Activated CD4-positive, alpha-beta T cell treated with anti-CD3 and anti-CD28 coated beads, Interleukin-2, amount 10 ng/mL, durations not matched to agents 7 days and 5 days (primary cell): ENCODE data around the gene SNCA. TPM values are rescaled to one million over a fixed set of nuclear protein-coding genes. Genes with fewer than 3 reads are reported as not detected.

Source experiments
- CTCF ChIA-PET: fragments of 350-600 bp; sonication (Branson Sonifier 250); formaldehyde crosslinking; loops from one replicate; lab custom pipeline; 2021; ENCODE audit warnings: antibody characterized with exemption; lab: Charles Lee
- POLR2A ChIA-PET: fragments of 350-600 bp; sonication (Branson Sonifier 250); formaldehyde crosslinking; loops from one replicate; lab custom pipeline; 2021; ENCODE audit warnings: antibody characterized with exemption; lab: Charles Lee
- DNase-seq: peaks from one replicate; pipeline ENCODE4 v3.0.0-alpha.2; 2020
- H3K27ac Mint-ChIP-seq: one replicate; pipeline ENCODE4 v1.8.0; 2021; ENCODE audit warnings: mild to moderate bottlenecking, moderate library complexity, mixed read lengths
- H3K27me3 Mint-ChIP-seq: one replicate; pipeline ENCODE4 v1.8.0; 2021; ENCODE audit warnings: mixed read lengths
- H3K36me3 Mint-ChIP-seq: one replicate; pipeline ENCODE4 v1.8.0; 2021; ENCODE audit warnings: low read depth, mixed read lengths
- H3K4me1 Mint-ChIP-seq: one replicate; pipeline ENCODE4 v1.8.0; 2021; ENCODE audit warnings: mixed read lengths
- H3K4me3 Mint-ChIP-seq: one replicate; pipeline ENCODE4 v1.8.0; 2021; ENCODE audit warnings: mild to moderate bottlenecking, moderate library complexity, mixed read lengths
- H3K9me3 Mint-ChIP-seq: one replicate; pipeline ENCODE4 v1.8.0; 2021; ENCODE audit warnings: mixed read lengths
- total RNA-seq, 2 experiments: library from RNA; stranded (reverse); gene quantifications; one replicate each; pipeline ENCODE4 v1.2.3, GENCODE V29; 2021

The SNCA gene
- total RNA-seq, 2 experiments from 2014 or later = 4.6 to 4.7 TPM

- CTCF ChIA-PET = no interaction called here
- Mint-ChIP-seq H3K4me1 (peaks cover 3% of the 10 kb centered on the region), H3K4me3 (no peak overlapping the region), H3K36me3 (no peaks in the 10 kb centered on the region), H3K27ac (no peak overlapping the region), H3K9me3 (no peaks in the 10 kb centered on the region), H3K27me3 (no peaks in the 10 kb centered on the region)
- POLR2A ChIA-PET = no interaction called here
- no peak for DNase-seq
Observed at GRCh38 chr4:89712141-89712540, 124.8 kb downstream of the SNCA start.

GRCh38 chr4:89708903-89709421 lies 128.0 kb downstream of the SNCA start:
- no peaks in the 10 kb centered on the region for H3K9me3 Mint-ChIP-seq
- peaks cover 2% of the 10 kb centered on the region for H3K27me3 Mint-ChIP-seq
- H3K27ac Mint-ChIP-seq = no peak overlapping the region
- POLR2A ChIA-PET = no interaction called here
- no peak overlapping the region for H3K4me3 Mint-ChIP-seq
- H3K4me1 Mint-ChIP-seq = peaks cover 3% of the 10 kb centered on the region
- CTCF ChIA-PET = interaction anchor here (1.7 kb wide), 1 partner anchor 14 kb away, joined by 6 read pairs; no protein-coding TSS in a partner anchor
- H3K36me3 Mint-ChIP-seq = no peaks in the 10 kb centered on the region
- DNase-seq = no peak

- Mint-ChIP-seq H3K4me1 (peaks cover 3% of the 10 kb centered on the region), H3K9me3 (no peaks in the 10 kb centered on the region), H3K27ac (no peak overlapping the region), H3K4me3 (no peak overlapping the region), H3K36me3 (no peaks in the 10 kb centered on the region), H3K27me3 (peaks cover 2% of the 10 kb centered on the region)
- ChIA-PET CTCF (interaction anchor here (1.7 kb wide), 1 partner anchor 16 kb away, joined by 6 read pairs; no protein-coding TSS in a partner anchor), POLR2A (no interaction called here)
- no peak for DNase-seq
Observed at GRCh38 chr4:89707467-89707866, 129.5 kb downstream of the SNCA start.

- Mint-ChIP-seq H3K36me3 (no peaks in the 10 kb centered on the region), H3K27ac (no peak overlapping the region), H3K27me3 (peaks cover 2% of the 10 kb centered on the region), H3K9me3 (no peaks in the 10 kb centered on the region), H3K4me3 (no peak overlapping the region), H3K4me1 (peaks cover 3% of the 10 kb centered on the region)
- POLR2A ChIA-PET = no interaction called here
- CTCF ChIA-PET = no interaction called here
- no peak for DNase-seq
Observed at GRCh38 chr4:89704651-89705395, 132.1 kb downstream of the SNCA start.

- peaks cover 5% of the 10 kb centered on the region for H3K27me3 Mint-ChIP-seq
- ChIA-PET CTCF (no interaction called here), POLR2A (no interaction called here)
- H3K4me3 Mint-ChIP-seq = no peak overlapping the region
- no peaks in the 10 kb centered on the region for H3K9me3 Mint-ChIP-seq
- no peak overlapping the region for H3K27ac Mint-ChIP-seq
- H3K4me1 Mint-ChIP-seq = peaks cover under 1% of the 10 kb centered on the region
- DNase-seq = no peak
- H3K36me3 Mint-ChIP-seq = no peaks in the 10 kb centered on the region
Observed at GRCh38 chr4:89703829-89704590, 133.0 kb downstream of the SNCA start.

- Mint-ChIP-seq H3K4me3 (no peak overlapping the region), H3K27ac (no peak overlapping the region), H3K27me3 (peaks cover 7% of the 10 kb centered on the region), H3K4me1 (no peaks in the 10 kb centered on the region), H3K9me3 (no peaks in the 10 kb centered on the region), H3K36me3 (no peaks in the 10 kb centered on the region)
- ChIA-PET CTCF (no interaction called here), POLR2A (no interaction called here)
- DNase-seq = no peak
Observed at GRCh38 chr4:89700766-89701423, 136.1 kb downstream of the SNCA start.

GRCh38 chr4:89685690-89686089 lies 151.3 kb downstream of the SNCA start:
- no peak for DNase-seq
- Mint-ChIP-seq H3K4me3 (no peak overlapping the region), H3K9me3 (no peaks in the 10 kb centered on the region), H3K27me3 (peaks cover 3% of the 10 kb centered on the region), H3K36me3 (no peaks in the 10 kb centered on the region), H3K27ac (no peak overlapping the region), H3K4me1 (peaks cover 12% of the 10 kb centered on the region)
- POLR2A ChIA-PET = no interaction called here
- CTCF ChIA-PET = no interaction called here

GRCh38 chr4:89685277-89685676 lies 151.7 kb downstream of the SNCA start:
- Mint-ChIP-seq H3K4me1 (peaks cover 12% of the 10 kb centered on the region), H3K27me3 (peaks cover 3% of the 10 kb centered on the region), H3K27ac (no peak overlapping the region), H3K4me3 (no peak overlapping the region), H3K36me3 (no peaks in the 10 kb centered on the region), H3K9me3 (no peaks in the 10 kb centered on the region)
- no peak for DNase-seq
- POLR2A ChIA-PET = no interaction called here
- CTCF ChIA-PET = no interaction called here

GRCh38 chr4:89684536-89684935 lies 152.4 kb downstream of the SNCA start:
- CTCF ChIA-PET = no interaction called here
- POLR2A ChIA-PET = no interaction called here
- H3K4me3 Mint-ChIP-seq = no peak overlapping the region
- H3K27ac Mint-ChIP-seq = no peak overlapping the region
- peaks cover 14% of the 10 kb centered on the region for H3K4me1 Mint-ChIP-seq
- no peak for DNase-seq
- no peaks in the 10 kb centered on the region for H3K9me3 Mint-ChIP-seq
- H3K36me3 Mint-ChIP-seq = no peaks in the 10 kb centered on the region
- H3K27me3 Mint-ChIP-seq = peaks cover 3% of the 10 kb centered on the region

- ChIA-PET CTCF (no interaction called here), POLR2A (no interaction called here)
- no peaks in the 10 kb centered on the region for H3K36me3 Mint-ChIP-seq
- no peak overlapping the region for H3K4me3 Mint-ChIP-seq
- H3K4me1 Mint-ChIP-seq = peaks cover 17% of the 10 kb centered on the region
- DNase-seq = no peak
- H3K27me3 Mint-ChIP-seq = peaks cover 3% of the 10 kb centered on the region
- no peaks in the 10 kb centered on the region for H3K9me3 Mint-ChIP-seq
- H3K27ac Mint-ChIP-seq = no peak overlapping the region
Observed at GRCh38 chr4:89682808-89683207, 154.2 kb downstream of the SNCA start.

GRCh38 chr4:89681671-89682070 lies 155.3 kb downstream of the SNCA start:
- no peak overlapping the region for H3K27ac Mint-ChIP-seq
- ChIA-PET CTCF (no interaction called here), POLR2A (no interaction called here)
- no peak overlapping the region for H3K4me3 Mint-ChIP-seq
- no peaks in the 10 kb centered on the region for H3K36me3 Mint-ChIP-seq
- no peak for DNase-seq
- peaks cover 17% of the 10 kb centered on the region for H3K4me1 Mint-ChIP-seq
- no peaks in the 10 kb centered on the region for H3K9me3 Mint-ChIP-seq
- peaks cover 2% of the 10 kb centered on the region for H3K27me3 Mint-ChIP-seq

- Mint-ChIP-seq H3K4me1 (peaks cover 17% of the 10 kb centered on the region), H3K27me3 (peaks cover 2% of the 10 kb centered on the region), H3K4me3 (no peak overlapping the region), H3K9me3 (no peaks in the 10 kb centered on the region), H3K27ac (no peak overlapping the region), H3K36me3 (no peaks in the 10 kb centered on the region)
- POLR2A ChIA-PET = no interaction called here
- CTCF ChIA-PET = no interaction called here
- no peak for DNase-seq
Observed at GRCh38 chr4:89681219-89681618, 155.7 kb downstream of the SNCA start.
